OCI-LY3 (cell line): ENCODE data around the gene PRSS8.

Experiments
- CTCF ChIP-seq: fragments of 200-600, 300-600 bp; sonication (generic); IDR thresholded peaks from 2 replicates; pipeline ENCODE4 v1.5.1; 2014; ENCODE audit warnings: antibody characterized with exemption, low read length, low read depth
- EZH2phosphoT487 ChIP-seq: fragments of 200-600 bp; shearing (Covaris generic); IDR thresholded peaks from 2 replicates; pipeline ENCODE4 v1.6.1; 2018; ENCODE audit warnings: antibody characterized with exemption, mixed run types, low read depth

DNA sequence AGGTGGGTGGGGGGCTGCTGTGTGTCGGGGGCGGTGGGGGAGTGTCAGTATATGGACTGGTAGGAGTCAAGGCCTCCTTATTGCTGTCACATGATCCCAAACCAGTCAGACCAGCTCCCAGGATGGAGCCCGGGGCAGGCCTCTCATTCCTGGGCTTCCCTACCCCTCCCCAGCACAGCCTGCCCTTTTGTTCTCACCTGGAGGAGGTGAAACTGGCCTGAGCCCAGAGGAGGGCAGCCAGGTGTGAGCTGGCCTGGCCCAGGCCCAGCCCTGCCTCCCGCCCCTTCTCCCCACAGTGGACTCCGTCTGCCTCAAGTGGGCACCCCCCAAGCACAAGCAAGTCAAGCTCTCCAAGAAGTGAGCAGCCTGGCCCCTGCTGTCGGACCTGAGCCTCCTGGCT, 4.6 kb downstream of the PRSS8 start:
- TF ChIP-seq CTCF (no peak), EZH2phosphoT487 (no peak)
